HG02885 (cell line): ENCODE data around the gene BIRC3.
"Not testable (repeated sequence)": the region's sequence is repeated elsewhere in the genome, so short reads cannot be mapped to it uniquely, and the experiment has no call there.

ENCODE experiments used
- ATAC-seq: cut with Tn5 transposase; IDR thresholded peaks from one replicate; pipeline ENCODE4 v1.9.1; 2021; ENCODE audit warnings: mild to moderate bottlenecking; ENCODE audit not compliant: unreplicated experiment, poor library complexity

BIRC3 gene

DNA sequence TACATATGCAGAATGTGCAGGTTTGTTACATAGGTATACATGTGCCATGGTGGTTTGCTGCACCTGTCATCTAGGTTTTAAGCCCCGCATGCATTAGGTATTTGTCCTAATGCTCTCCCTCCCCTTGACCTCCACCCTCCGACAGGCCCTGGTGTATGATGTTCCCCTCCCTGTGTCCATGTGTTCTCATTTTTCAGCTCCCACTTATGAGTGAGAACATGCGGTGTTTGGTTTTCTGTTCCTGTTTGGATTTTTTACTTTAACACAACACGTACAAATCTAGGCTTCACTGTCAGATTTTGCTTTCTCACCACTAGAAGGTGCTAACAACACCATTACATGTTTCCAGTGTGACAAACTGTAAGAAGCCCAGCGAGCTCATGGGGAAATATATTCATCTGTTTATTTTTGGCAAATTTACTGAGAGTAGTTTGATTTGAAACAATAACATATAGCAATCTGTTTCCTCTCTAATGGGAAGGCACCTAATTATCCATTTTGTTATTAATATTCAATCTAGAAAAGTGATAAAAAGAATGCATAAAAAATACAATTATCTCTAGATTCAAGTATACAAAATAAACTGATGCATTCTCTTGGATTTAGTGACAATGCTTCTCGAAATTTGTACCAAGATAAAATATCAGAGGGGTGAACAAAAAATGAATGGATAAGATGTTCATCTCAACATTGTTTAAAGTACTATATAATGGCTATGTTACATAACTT, 23.2 kb upstream of the BIRC3 start:
- peak; percentile 97 for ATAC-seq

DNA sequence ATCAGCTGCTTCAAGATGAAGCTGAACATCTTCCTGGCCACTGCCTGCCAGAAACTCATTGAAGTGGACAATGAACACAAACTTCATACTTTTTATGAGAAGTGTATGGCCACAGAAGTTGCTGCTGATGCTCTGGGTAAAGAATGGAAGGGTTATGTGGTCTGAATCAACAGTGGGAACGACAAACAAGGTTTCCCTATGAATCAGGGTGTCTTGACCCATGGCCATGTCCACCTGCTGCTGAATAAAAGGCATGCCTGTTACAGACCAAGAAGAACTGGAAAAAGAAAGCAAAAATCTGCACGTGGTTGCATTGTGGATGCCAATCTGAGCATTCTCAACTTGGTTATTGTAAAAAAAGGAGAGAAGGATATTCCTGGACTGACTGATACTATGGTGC, 22.2 kb upstream of the BIRC3 start:
- ATAC-seq = no peak

DNA sequence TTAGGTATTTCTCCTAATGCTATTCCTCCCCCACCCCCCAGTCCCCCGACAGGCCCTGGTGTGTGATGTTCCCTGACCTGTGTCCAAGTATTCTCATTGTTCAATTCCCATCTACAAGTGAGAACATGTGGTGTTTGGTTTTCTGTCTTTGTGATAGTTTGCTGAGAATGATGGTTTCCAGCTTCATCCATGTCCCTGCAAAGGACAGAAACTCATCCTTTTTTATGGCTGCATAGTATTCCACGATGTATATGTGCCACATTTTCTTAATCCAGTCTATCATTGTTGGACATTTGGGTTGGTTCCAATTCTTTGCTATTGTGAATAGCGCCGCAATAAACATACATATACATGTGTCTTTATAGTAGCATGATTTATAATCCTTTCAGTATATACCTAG, 20.5 kb upstream of the BIRC3 start:
- ATAC-seq = not testable (repeated sequence)

DNA sequence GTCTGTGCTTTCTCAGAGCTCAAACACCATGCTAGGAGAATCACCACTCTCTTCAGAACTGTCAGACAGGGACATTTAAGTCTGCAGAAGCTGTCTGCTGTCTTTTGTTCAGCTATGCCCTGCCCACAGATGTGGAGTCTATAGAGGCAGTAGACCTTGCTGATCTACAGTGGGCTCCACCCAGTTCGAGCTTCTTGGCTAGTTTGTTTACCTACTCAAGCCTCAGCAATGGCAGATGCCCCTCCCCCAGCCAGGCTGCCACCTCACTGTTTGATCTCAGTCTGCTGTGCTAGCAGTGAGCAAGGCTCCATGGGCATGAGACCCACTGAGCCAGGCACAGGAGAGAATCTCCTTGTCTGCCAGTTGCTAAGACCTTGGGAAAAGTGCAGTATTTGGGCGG, 16.4 kb upstream of the BIRC3 start:
- ATAC-seq = not testable (repeated sequence)

DNA sequence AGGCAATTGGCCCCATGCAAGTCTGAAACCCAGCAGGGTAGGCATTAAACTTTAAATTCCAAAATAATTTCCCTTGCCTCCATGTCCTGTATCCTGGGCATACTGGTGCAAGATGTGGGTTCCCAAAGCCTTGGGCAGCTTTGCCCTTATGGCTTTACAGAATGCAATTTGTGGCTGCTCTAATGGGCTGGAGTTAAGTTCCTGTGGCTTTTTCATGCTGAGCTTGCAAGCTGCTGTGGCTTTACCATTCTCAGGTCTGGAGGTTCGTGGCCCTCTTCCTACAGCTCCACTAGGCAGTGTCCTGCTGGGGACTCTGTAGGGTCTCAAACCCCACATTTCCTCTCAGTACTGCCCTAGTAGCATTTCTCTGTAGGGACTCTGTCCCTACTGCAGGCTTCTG, 15.0 kb upstream of the BIRC3 start:
- no peak for ATAC-seq

DNA sequence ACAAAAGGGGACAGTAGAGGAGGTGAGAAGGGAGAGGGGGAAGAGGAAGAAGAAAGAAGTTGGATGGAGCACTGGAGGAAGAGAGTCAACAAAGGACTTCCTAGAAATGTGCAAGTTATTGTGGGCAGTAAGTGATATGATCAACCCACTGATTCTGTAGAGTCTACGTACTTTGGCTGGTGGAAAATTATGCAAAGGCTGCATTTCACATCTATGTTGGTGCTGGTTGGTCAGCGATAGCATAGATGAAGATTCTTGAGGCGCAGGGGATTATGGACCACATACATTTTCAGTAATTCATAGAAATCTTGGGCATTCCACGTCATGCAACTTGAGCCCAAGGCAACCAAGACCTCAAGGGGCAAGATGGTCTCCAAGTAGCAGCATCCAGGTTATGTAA, 12.6 kb upstream of the BIRC3 start:
- ATAC-seq = no peak

DNA sequence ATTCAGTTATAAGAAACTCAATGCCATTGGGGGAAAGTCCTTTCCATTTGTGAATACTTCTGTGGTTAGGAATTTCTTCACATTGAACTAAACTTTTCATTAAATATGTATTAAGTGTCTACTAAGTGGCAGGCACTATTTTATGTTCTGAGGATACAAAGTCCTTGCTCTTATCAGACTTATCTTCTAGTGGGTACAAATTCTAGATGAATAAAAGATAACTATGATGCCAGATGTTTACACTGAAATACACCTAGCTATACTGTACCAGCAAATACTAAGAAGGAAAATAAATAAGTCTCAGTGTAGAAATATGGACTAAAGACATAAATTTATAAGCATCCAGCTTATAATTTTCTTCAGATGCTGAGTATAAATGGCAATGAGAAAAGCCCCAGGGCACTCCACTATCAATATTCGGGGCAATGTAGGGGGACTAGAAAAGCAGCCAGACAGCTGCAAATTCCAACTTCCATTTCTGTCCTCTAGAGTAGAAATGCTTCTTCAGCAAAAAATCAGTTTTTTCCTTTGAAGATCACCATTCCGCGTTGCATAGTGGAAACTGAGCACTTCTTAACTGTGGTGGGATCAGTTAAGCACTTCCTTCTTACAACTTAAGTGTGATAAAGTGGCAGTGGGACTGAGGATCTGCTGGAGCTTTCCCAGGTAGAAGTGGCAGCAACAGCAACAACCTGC, 11.8 kb upstream of the BIRC3 start:
- ATAC-seq = no peak

DNA sequence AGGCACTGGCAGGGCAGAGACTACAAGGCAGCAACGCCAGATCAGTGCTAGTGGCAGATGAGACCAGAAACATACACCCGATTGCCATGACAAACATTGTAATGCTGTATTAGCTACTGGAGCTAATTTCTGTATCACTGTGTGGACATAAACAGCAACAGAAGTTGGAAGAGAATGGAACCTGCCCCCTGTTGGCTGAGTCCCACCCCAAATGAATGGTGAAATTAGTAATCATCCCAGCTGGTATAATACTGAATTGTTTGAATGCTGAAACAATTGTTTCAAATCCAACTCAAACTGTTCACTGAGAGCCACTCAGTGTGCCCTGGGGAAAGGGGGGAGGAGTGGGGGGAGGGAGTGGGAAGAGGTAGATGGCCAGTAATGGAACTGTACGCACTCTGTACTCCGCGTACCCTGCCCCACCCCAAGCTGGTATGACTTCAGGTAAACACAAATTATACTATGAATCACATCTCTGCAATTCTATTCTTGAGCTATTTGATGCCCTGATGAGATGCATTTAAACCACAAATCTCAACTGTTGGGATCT, 11.2 kb upstream of the BIRC3 start:
- no peak for ATAC-seq

DNA sequence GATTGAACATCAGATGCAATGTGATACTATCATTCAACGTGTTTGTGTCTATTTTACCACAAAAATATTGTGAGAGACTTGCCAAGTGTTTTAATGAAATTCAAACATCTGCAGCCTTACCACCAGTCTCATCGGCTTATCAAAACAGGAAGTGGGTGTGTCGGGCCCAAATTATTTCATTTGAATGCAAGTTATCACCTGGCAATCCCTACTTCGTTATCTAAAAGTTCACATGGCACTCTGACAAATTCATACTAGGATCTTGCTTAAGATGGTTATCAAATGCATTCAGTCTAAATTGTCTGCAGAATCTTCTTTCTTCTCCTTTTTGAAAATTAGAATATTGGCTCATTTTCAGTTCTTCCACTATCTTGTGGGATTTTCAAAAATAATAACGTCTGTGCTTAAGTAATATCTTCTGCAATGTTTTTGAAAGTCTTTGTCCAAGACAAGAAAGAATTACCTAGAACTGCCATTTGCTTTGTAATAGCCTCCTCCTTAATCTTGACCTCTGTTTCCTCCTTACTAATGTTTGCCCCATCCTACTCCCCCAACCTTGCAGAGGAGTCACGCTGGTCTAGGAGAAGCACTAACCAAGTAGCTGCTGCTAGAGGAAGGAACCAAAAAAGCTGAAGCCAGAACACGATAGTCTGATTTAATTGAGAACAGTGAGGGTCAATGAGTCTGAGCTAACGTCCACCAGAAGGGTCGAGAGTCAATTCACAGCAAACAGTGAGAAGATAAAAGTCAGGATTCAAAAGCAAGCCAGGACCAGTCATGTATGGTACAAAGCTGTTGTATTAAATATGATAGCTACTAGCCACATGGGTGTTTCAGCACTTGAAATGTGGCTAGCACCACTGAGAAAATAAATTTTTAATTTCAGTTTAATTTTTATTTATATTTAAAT, 10.2 kb upstream of the BIRC3 start:
- ATAC-seq = no peak

DNA sequence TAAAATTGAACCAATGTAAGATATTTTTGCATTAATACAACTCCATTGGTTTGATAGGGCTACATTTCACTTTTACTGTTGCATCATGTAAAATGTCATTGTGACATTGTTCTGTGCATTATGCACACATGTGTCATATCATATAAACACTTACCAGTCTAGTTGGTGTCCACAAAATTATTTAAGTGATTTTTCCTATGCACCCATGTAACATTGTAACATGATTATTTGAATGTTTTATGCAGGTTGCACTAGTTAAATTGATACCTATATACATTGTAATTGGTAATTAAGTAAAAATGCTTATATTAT, 9.6 kb upstream of the BIRC3 start:
- ATAC-seq = no peak

DNA sequence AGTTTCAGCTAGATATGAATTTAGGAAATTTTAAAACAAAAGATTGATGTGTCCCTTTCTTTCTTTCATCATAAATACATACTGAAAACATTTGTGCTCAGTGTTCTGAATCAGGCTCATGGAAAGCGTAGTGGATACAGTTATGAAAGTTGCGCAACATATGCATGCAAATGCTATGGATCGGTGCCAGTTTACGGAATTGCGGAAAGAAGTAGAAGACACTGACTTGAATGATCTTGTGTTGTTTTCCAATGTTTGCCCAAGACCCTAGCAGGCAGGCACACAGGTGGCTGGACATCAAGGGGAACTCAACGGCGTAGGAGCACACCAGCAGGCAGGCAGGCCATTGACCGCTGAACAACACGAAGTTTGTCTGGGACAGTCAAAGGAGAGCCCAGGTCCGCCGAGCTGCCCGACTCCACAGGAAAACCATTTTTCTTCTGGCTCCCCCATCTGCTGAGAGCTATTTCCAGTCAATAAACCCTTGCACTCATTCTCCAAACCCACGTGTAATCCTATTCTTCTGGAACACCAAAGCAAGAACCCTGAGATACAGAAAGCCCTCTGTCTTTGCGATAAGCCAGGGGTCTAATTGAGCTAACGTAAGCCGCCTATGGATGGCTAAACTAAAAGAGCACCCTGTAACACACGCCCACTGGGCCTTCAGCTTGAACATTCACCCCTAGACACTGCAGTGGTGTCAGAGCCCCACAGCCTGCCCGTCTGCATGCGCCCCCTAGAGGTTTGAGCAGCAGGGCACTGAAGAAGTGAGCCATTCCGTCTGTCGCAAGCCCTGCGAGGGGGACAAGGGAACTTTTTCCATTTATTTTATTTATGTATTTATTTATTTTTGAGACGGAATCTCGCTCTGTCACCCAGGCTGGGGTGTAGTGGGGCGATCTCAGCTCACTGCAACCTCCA, 7.4 kb upstream of the BIRC3 start:
- no peak for ATAC-seq

DNA sequence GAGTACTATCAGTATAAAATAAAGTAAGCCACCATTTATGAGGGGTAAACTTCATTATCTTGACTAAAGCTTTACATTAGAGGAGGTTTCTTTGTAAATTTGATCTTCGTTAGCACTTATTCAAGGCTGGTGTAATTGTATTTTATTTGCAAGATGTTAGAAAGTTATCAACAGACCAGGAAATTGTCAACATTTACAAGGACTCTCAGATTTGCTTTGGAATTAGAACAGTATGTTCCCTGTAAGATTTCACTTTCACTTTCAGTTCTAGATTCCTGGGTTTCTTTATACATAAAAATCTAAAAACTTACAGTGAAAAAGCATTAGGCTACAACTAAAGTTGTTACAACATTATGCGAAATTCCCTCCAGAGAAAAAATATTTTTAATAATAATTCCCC, 4.6 kb upstream of the BIRC3 start:
- ATAC-seq = no peak

DNA sequence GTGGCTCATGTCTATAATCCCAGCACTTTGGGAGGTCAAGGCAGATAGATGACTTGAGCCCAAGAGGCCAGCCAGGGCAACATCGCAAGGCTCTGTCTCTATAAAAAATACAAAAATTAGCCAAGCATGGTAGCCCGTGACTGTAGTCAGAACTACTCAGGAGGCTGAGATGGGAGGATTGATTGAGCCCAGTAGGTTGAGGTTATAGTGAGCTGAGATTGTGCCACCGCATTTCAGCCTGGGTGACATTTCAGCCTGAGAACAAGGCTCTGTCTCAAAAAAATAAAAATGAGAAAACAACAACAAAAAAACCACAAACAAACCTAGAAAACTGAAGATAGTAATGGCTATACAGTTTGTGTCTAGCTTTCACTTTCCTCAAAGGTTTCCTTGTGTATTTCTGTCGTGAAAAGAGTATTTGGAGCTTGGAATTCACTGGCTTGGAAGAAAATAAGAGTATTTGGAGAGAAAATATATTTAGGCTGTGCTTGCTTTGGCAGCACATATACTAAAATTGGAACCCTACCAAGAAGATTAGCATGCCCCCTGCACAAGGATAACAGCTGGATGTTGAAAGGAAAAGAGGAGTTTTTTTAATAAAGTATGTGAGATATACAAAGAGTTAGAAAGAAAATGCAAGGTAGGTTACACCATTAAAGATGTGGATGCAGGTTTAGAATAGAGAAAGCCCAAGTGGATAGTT, 3.9 kb upstream of the BIRC3 start:
- ATAC-seq = no peak

DNA sequence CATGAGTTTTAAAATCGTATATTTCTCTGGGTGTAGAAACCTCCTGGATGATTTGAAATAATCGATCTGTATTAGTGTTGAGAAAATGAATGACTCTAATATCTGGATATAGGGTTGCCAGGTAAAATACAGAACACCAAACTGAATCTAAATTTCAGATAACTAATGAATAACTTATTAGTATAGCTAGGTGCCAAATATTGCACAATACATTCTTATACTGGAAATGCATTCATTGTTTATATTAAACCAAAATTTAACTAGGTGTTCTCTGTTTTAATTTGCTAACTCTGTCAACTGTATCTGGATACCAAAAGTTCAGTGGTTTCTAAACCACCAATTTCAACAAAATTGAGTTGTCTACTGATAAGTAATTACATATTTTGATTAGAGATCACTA, 2.5 kb upstream of the BIRC3 start:
- no peak for ATAC-seq

DNA sequence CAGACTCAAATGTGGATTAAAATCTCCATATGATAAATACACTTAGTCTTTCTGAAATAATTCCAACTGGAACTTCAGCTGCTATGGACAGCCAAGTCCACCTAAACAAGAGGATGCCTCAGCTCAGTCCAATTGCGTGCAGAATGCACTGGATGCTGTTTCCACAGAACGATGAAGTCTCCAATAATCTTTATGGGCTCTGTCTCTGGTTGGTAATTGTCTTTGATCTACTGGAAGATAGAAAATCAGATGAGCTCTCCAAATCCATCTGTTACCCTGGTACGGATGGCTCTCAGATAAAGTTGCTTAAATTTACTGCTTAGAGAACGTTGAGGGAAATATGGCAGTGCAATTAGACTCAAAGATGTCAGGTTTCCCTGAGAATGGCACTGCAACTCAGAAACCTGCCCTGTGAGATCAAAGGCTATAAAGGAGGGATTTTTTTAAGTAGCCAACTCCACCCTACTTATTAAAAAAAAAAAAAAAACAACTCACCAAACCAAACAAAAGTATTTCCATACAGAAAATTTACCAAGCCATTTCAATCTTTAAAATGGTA, 859 bp upstream of the BIRC3 start:
- ATAC-seq = no peak

DNA sequence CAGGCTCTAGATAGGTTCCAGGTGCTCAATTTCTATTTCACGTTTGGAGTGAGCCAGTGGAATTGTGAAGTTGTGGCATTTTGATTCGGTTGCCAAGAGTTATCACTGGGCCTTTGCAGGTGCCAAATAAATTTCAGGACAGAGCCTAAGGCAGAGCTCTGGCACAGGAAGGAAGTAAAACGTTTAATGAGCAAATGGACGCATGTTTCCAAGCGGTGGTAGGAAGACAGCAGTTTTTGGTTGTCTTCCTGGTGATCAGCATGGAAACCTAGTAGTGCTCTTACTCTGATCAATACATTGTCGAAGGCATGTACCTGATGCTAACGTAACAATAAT, 452 bp downstream of the BIRC3 start:
- ATAC-seq = no peak

DNA sequence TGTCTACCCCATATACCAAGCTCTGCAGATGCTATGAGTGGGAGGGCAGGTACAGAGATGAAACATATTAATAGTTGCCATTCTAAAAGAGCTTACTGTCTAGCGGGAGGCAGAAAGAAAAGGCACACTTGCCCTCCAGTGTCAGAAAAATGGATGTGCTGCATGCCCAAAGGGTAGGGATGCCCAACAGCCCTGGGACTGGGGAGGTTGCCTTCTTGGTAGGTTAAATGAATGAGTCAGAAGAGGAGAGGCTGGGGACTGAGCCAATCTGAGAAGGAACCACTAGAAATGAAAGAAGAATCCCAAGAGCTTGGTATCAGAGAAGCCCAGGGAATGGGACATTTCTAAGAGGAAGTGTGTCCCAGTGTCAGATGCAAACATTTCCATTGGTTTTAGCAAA, 1.2 kb downstream of the BIRC3 start:
- ATAC-seq = peak; percentile 25

DNA sequence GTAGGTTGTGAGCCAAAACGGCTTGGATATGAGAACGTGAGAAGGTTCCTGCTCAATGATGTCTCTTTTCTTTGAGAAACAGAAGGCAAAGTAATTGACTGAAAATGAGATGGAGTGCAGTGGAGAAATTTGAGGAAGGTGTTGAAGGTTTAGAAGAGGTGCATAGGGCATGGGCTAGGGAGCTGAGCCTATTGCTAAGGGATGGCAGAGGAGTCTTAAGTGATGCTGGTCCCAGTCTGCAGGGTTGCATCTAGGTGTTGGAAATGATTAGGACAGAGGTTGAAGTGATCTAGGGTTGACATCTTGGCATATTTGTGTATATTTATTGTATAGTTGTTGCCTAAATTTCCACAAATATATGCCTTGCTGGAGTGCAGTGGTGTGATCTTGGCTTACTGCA, 2.3 kb downstream of the BIRC3 start:
- no peak for ATAC-seq

DNA sequence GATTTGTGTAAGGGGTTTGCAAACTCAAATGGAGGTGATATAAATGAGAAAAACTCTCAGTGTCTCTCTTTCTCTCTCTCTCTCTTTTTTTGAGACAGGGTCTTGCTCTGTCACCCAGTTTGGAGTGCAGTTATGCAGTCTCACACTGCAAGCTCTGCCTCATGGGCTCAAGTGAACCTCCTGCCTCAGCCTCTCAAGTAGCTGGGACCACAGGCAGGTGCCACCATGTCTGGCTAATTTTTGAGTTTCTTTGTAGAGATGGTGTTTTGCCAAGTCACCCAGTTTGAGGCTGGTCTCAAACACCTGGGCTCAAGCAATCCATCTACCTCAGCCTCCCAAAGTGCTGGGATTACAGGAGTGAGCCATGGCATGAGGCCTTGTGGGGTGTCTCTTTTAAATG, 2.9 kb downstream of the BIRC3 start:
- ATAC-seq = no peak
